Measurements from ENCODE around the gene ZNF716. TPM values are rescaled to one million over a fixed set of nuclear protein-coding genes. Genes with fewer than 3 reads are reported as not detected.
"Not testable (repeated sequence)": the region's sequence is repeated elsewhere in the genome, so short reads cannot be mapped to it uniquely, and the experiment has no call there.

The ZNF716 gene
- not detected for total RNA-seq

GRCh38 chr7:57449904-57450303 lies at the start of gene ZNF716:
Gene ZNF716 (plus strand): TSS chr7:57450177. CDS start chr7:57450289, 112 bp downstream.
- no peak within 1 kb of the TSS for H3K27ac ChIP-seq (ENCODE audit: low read depth, low read length)
- H3K4me1 ChIP-seq (ENCODE audit: control insufficient read depth in 3 of 3, insufficient read depth in 3 of 3, low read length in 3 of 3), result no peaks in the 10 kb centered on the region
- no peak within 1 kb of the TSS for H3K9ac ChIP-seq (ENCODE audit: low read depth in 1 of 3, low read length in 3 of 3)
- no peak within 1 kb of the TSS for H3K4me3 ChIP-seq (ENCODE audit: low read length in 3 of 3)
- H3K27me3 ChIP-seq (ENCODE audit: control insufficient read depth in 3 of 3, insufficient read depth in 3 of 3, low read length in 3 of 3), result no peaks in the 10 kb centered on the region
- peaks cover 0 to 4% (median 3%) of the 10 kb centered on the region in 3 donors for H3K9me3 ChIP-seq (ENCODE audit: control insufficient read depth in 3 of 3, low read length in 3 of 3)
- H3K36me3 ChIP-seq (ENCODE audit: control insufficient read depth in 3 of 3, insufficient read depth in 3 of 3, low read length in 3 of 3), result no peaks in the 10 kb centered on the region

GRCh38 chr7:57400531-57401155 lies 49.3 kb upstream of the ZNF716 start:
- H3K4me3 ChIP-seq (ENCODE audit: low read length in 3 of 3), result no peak overlapping the region
- H3K36me3 ChIP-seq (ENCODE audit: control insufficient read depth in 3 of 3, insufficient read depth in 3 of 3, low read length in 3 of 3), result no peaks in the 10 kb centered on the region
- H3K9ac ChIP-seq (ENCODE audit: low read depth in 1 of 3, low read length in 3 of 3), result no peak overlapping the region
- H3K9me3 ChIP-seq (ENCODE audit: control insufficient read depth in 3 of 3, low read length in 3 of 3), result peaks cover 0 to 2% (median 2%) of the 10 kb centered on the region in 3 donors
- no peaks in the 10 kb centered on the region for H3K27me3 ChIP-seq (ENCODE audit: control insufficient read depth in 3 of 3, insufficient read depth in 3 of 3, low read length in 3 of 3)
- no peak overlapping the region for H3K27ac ChIP-seq (ENCODE audit: low read depth, low read length)
- peaks cover 0 to 4% (median 0%) of the 10 kb centered on the region in 3 donors for H3K4me1 ChIP-seq (ENCODE audit: control insufficient read depth in 3 of 3, insufficient read depth in 3 of 3, low read length in 3 of 3)

GRCh38 chr7:57403051-57403450 lies 46.9 kb upstream of the ZNF716 start:
- H3K4me3 ChIP-seq (ENCODE audit: low read length in 3 of 3); H3K27ac ChIP-seq (ENCODE audit: low read depth, low read length); H3K9me3 ChIP-seq (ENCODE audit: control insufficient read depth in 3 of 3, low read length in 3 of 3); H3K4me1 ChIP-seq (ENCODE audit: control insufficient read depth in 3 of 3, insufficient read depth in 3 of 3, low read length in 3 of 3); H3K36me3 ChIP-seq (ENCODE audit: control insufficient read depth in 3 of 3, insufficient read depth in 3 of 3, low read length in 3 of 3); H3K27me3 ChIP-seq (ENCODE audit: control insufficient read depth in 3 of 3, insufficient read depth in 3 of 3, low read length in 3 of 3); H3K9ac ChIP-seq (ENCODE audit: low read depth in 1 of 3, low read length in 3 of 3): not testable (repeated sequence)

- Histone ChIP-seq H3K36me3 (ENCODE audit: control insufficient read depth in 3 of 3, insufficient read depth in 3 of 3, low read length in 3 of 3) (no peaks in the 10 kb centered on the region), H3K9me3 (ENCODE audit: control insufficient read depth in 3 of 3, low read length in 3 of 3) (peaks cover 0 to 2% (median 0%) of the 10 kb centered on the region in 3 donors), H3K4me1 (ENCODE audit: control insufficient read depth in 3 of 3, insufficient read depth in 3 of 3, low read length in 3 of 3) (peaks cover 0 to 4% (median 0%) of the 10 kb centered on the region in 3 donors), H3K27ac (ENCODE audit: low read depth, low read length) (no peak overlapping the region), H3K9ac (ENCODE audit: low read depth in 1 of 3, low read length in 3 of 3) (peak overlapping the region in 1 of 3 donors; percentile 83), H3K4me3 (ENCODE audit: low read length in 3 of 3) (peak overlapping the region in 2 of 3 donors; percentile 60 to 82), H3K27me3 (ENCODE audit: control insufficient read depth in 3 of 3, insufficient read depth in 3 of 3, low read length in 3 of 3) (no peaks in the 10 kb centered on the region)
Measured at GRCh38 chr7:57403601-57404342, 46.2 kb upstream of the ZNF716 start.

- Histone ChIP-seq H3K36me3 (ENCODE audit: control insufficient read depth in 3 of 3, insufficient read depth in 3 of 3, low read length in 3 of 3) (no peaks in the 10 kb centered on the region), H3K4me3 (ENCODE audit: low read length in 3 of 3) (peak overlapping the region; percentile 14 to 82 (median 60)), H3K9me3 (ENCODE audit: control insufficient read depth in 3 of 3, low read length in 3 of 3) (peaks cover 0 to 2% (median 0%) of the 10 kb centered on the region in 3 donors), H3K4me1 (ENCODE audit: control insufficient read depth in 3 of 3, insufficient read depth in 3 of 3, low read length in 3 of 3) (peaks cover 0 to 4% (median 0%) of the 10 kb centered on the region in 3 donors), H3K9ac (ENCODE audit: low read depth in 1 of 3, low read length in 3 of 3) (peak overlapping the region in 1 of 3 donors; percentile 83), H3K27me3 (ENCODE audit: control insufficient read depth in 3 of 3, insufficient read depth in 3 of 3, low read length in 3 of 3) (no peaks in the 10 kb centered on the region), H3K27ac (ENCODE audit: low read depth, low read length) (no peak overlapping the region)
Measured at GRCh38 chr7:57404343-57404966, 45.5 kb upstream of the ZNF716 start.

GRCh38 chr7:57404967-57405421 lies 45.0 kb upstream of the ZNF716 start:
- peak overlapping the region in 1 of 3 donors; percentile 57 for H3K9ac ChIP-seq (ENCODE audit: low read depth in 1 of 3, low read length in 3 of 3)
- peak overlapping the region in 2 of 3 donors; percentile 14 to 82 for H3K4me3 ChIP-seq (ENCODE audit: low read length in 3 of 3)
- H3K27me3 ChIP-seq (ENCODE audit: control insufficient read depth in 3 of 3, insufficient read depth in 3 of 3, low read length in 3 of 3), result no peaks in the 10 kb centered on the region
- H3K4me1 ChIP-seq (ENCODE audit: control insufficient read depth in 3 of 3, insufficient read depth in 3 of 3, low read length in 3 of 3), result peaks cover 0 to 4% (median 0%) of the 10 kb centered on the region in 3 donors
- no peaks in the 10 kb centered on the region for H3K36me3 ChIP-seq (ENCODE audit: control insufficient read depth in 3 of 3, insufficient read depth in 3 of 3, low read length in 3 of 3)
- H3K9me3 ChIP-seq (ENCODE audit: control insufficient read depth in 3 of 3, low read length in 3 of 3), result peaks cover 0 to 2% (median 0%) of the 10 kb centered on the region in 3 donors
- no peak overlapping the region for H3K27ac ChIP-seq (ENCODE audit: low read depth, low read length)

GRCh38 chr7:57407125-57407524 lies 42.9 kb upstream of the ZNF716 start:
- Histone ChIP-seq H3K4me1 (ENCODE audit: control insufficient read depth in 3 of 3, insufficient read depth in 3 of 3, low read length in 3 of 3) (peaks cover 0 to 4% (median 0%) of the 10 kb centered on the region in 3 donors), H3K4me3 (ENCODE audit: low read length in 3 of 3) (no peak overlapping the region), H3K9ac (ENCODE audit: low read depth in 1 of 3, low read length in 3 of 3) (no peak overlapping the region), H3K27ac (ENCODE audit: low read depth, low read length) (no peak overlapping the region), H3K36me3 (ENCODE audit: control insufficient read depth in 3 of 3, insufficient read depth in 3 of 3, low read length in 3 of 3) (peaks cover 0 to under 1% (median 0%) of the 10 kb centered on the region in 3 donors), H3K27me3 (ENCODE audit: control insufficient read depth in 3 of 3, insufficient read depth in 3 of 3, low read length in 3 of 3) (no peaks in the 10 kb centered on the region), H3K9me3 (ENCODE audit: control insufficient read depth in 3 of 3, low read length in 3 of 3) (peaks cover 0 to 2% (median 0%) of the 10 kb centered on the region in 3 donors)

- Histone ChIP-seq H3K27me3 (ENCODE audit: control insufficient read depth in 3 of 3, insufficient read depth in 3 of 3, low read length in 3 of 3) (no peaks in the 10 kb centered on the region), H3K9me3 (ENCODE audit: control insufficient read depth in 3 of 3, low read length in 3 of 3) (no peaks in the 10 kb centered on the region), H3K27ac (ENCODE audit: low read depth, low read length) (no peak overlapping the region), H3K36me3 (ENCODE audit: control insufficient read depth in 3 of 3, insufficient read depth in 3 of 3, low read length in 3 of 3) (peaks cover 0 to 3% (median 0%) of the 10 kb centered on the region in 3 donors), H3K4me3 (ENCODE audit: low read length in 3 of 3) (no peak overlapping the region), H3K9ac (ENCODE audit: low read depth in 1 of 3, low read length in 3 of 3) (no peak overlapping the region), H3K4me1 (ENCODE audit: control insufficient read depth in 3 of 3, insufficient read depth in 3 of 3, low read length in 3 of 3) (no peaks in the 10 kb centered on the region)
Measured at GRCh38 chr7:57412168-57412567, 37.8 kb upstream of the ZNF716 start.

GRCh38 chr7:57412618-57413017 lies 37.4 kb upstream of the ZNF716 start:
- Histone ChIP-seq H3K27me3 (ENCODE audit: control insufficient read depth in 3 of 3, insufficient read depth in 3 of 3, low read length in 3 of 3) (no peaks in the 10 kb centered on the region), H3K4me1 (ENCODE audit: control insufficient read depth in 3 of 3, insufficient read depth in 3 of 3, low read length in 3 of 3) (no peaks in the 10 kb centered on the region), H3K36me3 (ENCODE audit: control insufficient read depth in 3 of 3, insufficient read depth in 3 of 3, low read length in 3 of 3) (peaks cover 0 to 3% (median 0%) of the 10 kb centered on the region in 3 donors), H3K9me3 (ENCODE audit: control insufficient read depth in 3 of 3, low read length in 3 of 3) (no peaks in the 10 kb centered on the region), H3K4me3 (ENCODE audit: low read length in 3 of 3) (no peak overlapping the region), H3K27ac (ENCODE audit: low read depth, low read length) (no peak overlapping the region), H3K9ac (ENCODE audit: low read depth in 1 of 3, low read length in 3 of 3) (no peak overlapping the region)
